Measurements from ENCODE around the gene OTOG. TPM values are rescaled to one million over a fixed set of nuclear protein-coding genes. Genes with fewer than 3 reads are reported as not detected.
"Not testable (repeated sequence)": the region's sequence is repeated elsewhere in the genome, so short reads cannot be mapped to it uniquely, and the experiment has no call there.

OTOG gene
- total RNA-seq, 1 donor: not detected

- TF ChIP-seq CTCF (IDR thresholded peaks at IDR 0.05; ENCODE audit: insufficient read depth, low read length): no peak
- H3K4me3 ChIP-seq (ENCODE audit: low read depth, low read length): no peak overlapping the region
- DNase-seq (ENCODE audit: low read depth): no peak
Observed at GRCh38 chr11:17611503-17612220, 64.6 kb downstream of the OTOG start.

- TF ChIP-seq CTCF (IDR thresholded peaks at IDR 0.05; ENCODE audit: insufficient read depth, low read length): no peak
- no peak overlapping the region for H3K4me3 ChIP-seq (ENCODE audit: low read depth, low read length)
- DNase-seq (ENCODE audit: low read depth): no peak
Observed at GRCh38 chr11:17612221-17613188, 65.4 kb downstream of the OTOG start.

GRCh38 chr11:17613428-17613962 is 66.4 kb downstream of the OTOG start:
- no peak overlapping the region for H3K4me3 ChIP-seq (ENCODE audit: low read depth, low read length)
- no peak for DNase-seq (ENCODE audit: low read depth)
- no peak for TF ChIP-seq CTCF (IDR thresholded peaks at IDR 0.05; ENCODE audit: insufficient read depth, low read length)

GRCh38 chr11:17613983-17614382 is 66.9 kb downstream of the OTOG start:
- no peak for DNase-seq (ENCODE audit: low read depth)
- H3K4me3 ChIP-seq (ENCODE audit: low read depth, low read length): no peak overlapping the region
- no peak for TF ChIP-seq CTCF (IDR thresholded peaks at IDR 0.05; ENCODE audit: insufficient read depth, low read length)

- not testable (repeated sequence) for H3K4me3 ChIP-seq (ENCODE audit: low read depth, low read length); DNase-seq (ENCODE audit: low read depth)
Observed at GRCh38 chr11:17622711-17623110, 75.7 kb downstream of the OTOG start.

- H3K4me3 ChIP-seq (ENCODE audit: low read depth, low read length): no peak overlapping the region
- no peak for TF ChIP-seq CTCF (IDR thresholded peaks at IDR 0.05; ENCODE audit: insufficient read depth, low read length)
- no peak for DNase-seq (ENCODE audit: low read depth)
Observed at GRCh38 chr11:17629113-17629512, 82.1 kb downstream of the OTOG start.

- no peak overlapping the region for H3K4me3 ChIP-seq (ENCODE audit: low read depth, low read length)
- DNase-seq (ENCODE audit: low read depth): no peak
- no peak for TF ChIP-seq CTCF (IDR thresholded peaks at IDR 0.05; ENCODE audit: insufficient read depth, low read length)
Observed at GRCh38 chr11:17630936-17631335, 83.9 kb downstream of the OTOG start.
